Middle frontal gyrus (tissue), 1 donor: Measurements from ENCODE around the gene CFTR.
"Not testable (repeated sequence)": the region's sequence is repeated elsewhere in the genome, so short reads cannot be mapped to it uniquely, and the experiment has no call there.

Experiments used
- DNase-seq: peaks from one replicate; pipeline ENCODE4 v3.0.0-alpha.2; 2015; ENCODE audit warnings: low spot score; ENCODE audit errors: extremely low spot score

CFTR gene

GRCh38 chr7:117683430-117684175 is 203.8 kb downstream of the CFTR start:
- no peak for DNase-seq

GRCh38 chr7:117685795-117686194 is 206.0 kb downstream of the CFTR start:
- DNase-seq, result no peak

DNA sequence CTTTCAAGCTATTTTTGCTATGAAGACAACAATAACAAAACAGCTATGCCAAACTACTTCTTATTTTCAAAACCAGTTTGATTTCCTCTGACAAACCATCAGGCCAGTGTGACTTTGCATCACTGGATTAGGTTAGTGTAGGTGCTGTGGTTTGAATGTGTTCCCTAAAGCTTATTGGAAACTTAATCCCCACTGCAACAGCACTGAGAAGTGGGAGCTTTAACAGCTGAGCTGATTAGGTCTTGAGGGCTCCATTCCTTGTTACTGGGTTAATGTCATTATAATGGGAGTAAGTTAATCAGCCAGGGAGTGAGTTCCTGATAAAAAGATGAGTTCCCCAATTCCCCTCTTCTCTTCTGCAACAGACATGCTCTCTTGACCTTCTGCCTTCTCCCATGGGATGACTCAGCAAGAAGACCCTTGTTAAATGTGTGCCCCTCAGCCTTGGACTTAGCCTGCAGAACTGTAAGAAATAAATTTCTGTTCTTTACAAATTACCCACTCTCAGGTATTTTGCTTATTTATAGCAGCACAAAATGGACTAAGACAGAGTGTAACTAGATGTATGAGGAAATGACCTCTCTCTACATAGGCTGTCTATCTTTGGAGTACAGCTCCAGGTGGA is 206.6 kb downstream of the CFTR start:
- no peak for DNase-seq

DNA sequence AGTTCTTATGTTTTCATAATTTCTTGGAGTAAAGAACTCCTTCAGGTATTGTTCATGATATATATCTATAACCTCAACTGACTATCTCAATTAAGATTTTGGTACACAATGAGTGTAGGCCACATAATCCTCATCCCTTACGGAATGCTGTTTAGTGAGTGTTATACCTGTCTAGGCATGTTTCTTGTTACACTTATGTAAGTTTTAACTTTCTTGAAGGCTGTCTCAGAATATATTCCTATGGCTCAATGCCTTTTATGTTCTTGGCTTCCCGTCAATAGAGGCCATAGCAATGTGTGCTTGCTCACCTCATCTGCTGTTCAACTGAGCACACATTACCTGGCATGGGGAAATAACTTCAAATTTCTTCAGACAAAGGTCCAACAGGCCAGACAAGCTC is 208.3 kb downstream of the CFTR start:
- no peak for DNase-seq

DNA sequence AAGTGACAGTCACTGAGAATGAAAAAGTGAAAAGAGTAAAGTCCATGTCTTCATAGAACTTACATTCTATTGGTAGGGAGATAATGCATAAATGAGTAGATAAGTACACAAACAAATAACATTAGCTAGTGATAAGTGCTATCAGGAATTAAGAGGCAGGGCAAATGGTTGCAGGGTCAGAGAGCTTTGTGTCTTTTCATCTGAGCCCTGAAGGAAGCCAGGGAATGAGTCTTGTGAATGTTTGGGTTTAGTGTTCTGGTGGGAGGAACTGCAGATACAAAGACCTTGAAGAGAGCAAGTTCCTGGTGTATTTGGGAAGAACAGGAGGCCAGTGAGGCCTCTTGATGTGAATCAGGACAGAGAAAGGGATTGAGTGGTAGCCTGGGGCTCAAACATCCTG is 209.6 kb downstream of the CFTR start:
- no peak for DNase-seq

- no peak for DNase-seq
Measured at GRCh38 chr7:117690147-117690546, 210.3 kb downstream of the CFTR start.

- no peak for DNase-seq
Measured at GRCh38 chr7:117692338-117692737, 212.5 kb downstream of the CFTR start.

GRCh38 chr7:117698018-117698417 is 218.2 kb downstream of the CFTR start:
- DNase-seq, result no peak

- DNase-seq, result no peak
Measured at GRCh38 chr7:117704063-117704462, 224.2 kb downstream of the CFTR start.

GRCh38 chr7:117705630-117706029 is 225.8 kb downstream of the CFTR start:
- no peak for DNase-seq

- no peak for DNase-seq
Measured at GRCh38 chr7:117706210-117706609, 226.4 kb downstream of the CFTR start.

GRCh38 chr7:117707080-117707479 is 227.3 kb downstream of the CFTR start:
- no peak for DNase-seq

- not testable (repeated sequence) for DNase-seq
Measured at GRCh38 chr7:117708173-117708572, 228.3 kb downstream of the CFTR start.

GRCh38 chr7:117711556-117711955 is 231.7 kb downstream of the CFTR start:
- DNase-seq, result no peak

GRCh38 chr7:117715784-117716445 is 236.1 kb downstream of the CFTR start:
- DNase-seq, result peak; percentile 63

GRCh38 chr7:117716707-117717299 is 237.0 kb downstream of the CFTR start:
- DNase-seq, result no peak

DNA sequence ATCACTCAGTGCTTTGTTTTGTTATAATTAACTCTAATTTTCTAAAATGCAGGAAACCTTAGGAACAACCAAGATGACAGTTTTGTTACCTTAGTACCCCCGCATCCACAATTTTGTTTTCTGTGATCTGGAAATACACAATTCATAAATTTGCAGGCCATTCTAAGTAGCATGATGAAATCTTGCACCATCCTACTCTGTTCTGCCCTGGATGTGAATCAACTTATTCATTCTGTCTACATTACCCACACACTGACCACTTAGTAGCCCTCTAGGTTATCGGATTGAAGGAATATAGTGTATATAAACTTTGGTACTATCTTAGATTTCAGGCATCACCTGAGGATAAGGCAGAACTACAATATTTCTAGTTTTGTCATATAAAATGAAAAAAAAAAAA is 237.5 kb downstream of the CFTR start:
- DNase-seq, result no peak
